A549 treated with Hydrocortisone at 1 μM for 4 hours (cell line): Measurements from ENCODE around the gene SLC35F2. TPM values are rescaled to one million over a fixed set of nuclear protein-coding genes. Genes with fewer than 3 reads are reported as not detected.

ENCODE experiments used
- total RNA-seq: library from RNA; stranded (reverse); fragments of 200-300 nt; extraction: Qiagen RNA extraction; gene quantifications from 5 replicates; pipeline ENCODE4 v1.2.3, GENCODE V29; 2022

SLC35F2 gene
- total RNA-seq: 39.2 to 57.9 TPM (median 42.6 TPM) in 5 replicates

GRCh38 chr11:107858217-107859070 is at the start of gene SLC35F2:
TSS of gene SLC35F2 (minus strand) at chr11:107858787. CDS start at chr11:107858767, 20 bp downstream.

Other genes starting within 250 kb of the SLC35F2 start
- 1.1 to 2.4 TPM (median 1.6 TPM) in 5 replicates for gene SLN, start 146.7 kb downstream of the SLC35F2 start, total RNA-seq
- gene RAB39A, start 69.7 kb upstream of the SLC35F2 start, total RNA-seq: 0.18 to 0.61 TPM (median 0.43 TPM) in 5 replicates
- 6.7 to 9.7 TPM (median 9.5 TPM) in 5 replicates for gene CUL5, start 150.1 kb upstream of the SLC35F2 start, total RNA-seq